PC-3 (cell line): ENCODE data around the gene TERF2IP. TPM values are rescaled to one million over a fixed set of nuclear protein-coding genes. Genes with fewer than 3 reads are reported as not detected.

ENCODE experiments used
- ATAC-seq: fragments of 200-7000 bp; cut with Tn5 transposase; 2 replicates; pipeline ENCODE4 v1.9.1; 2020; ENCODE audit warnings: mild to moderate bottlenecking, moderate library complexity
- BruUV-seq: library from RNA; stranded (reverse); fragments of 400-500 nt; replicated peaks from 2 replicates; lab custom pipeline; 2021; lab: Mats Ljungman, UMichigan
- CTCF ChIA-PET: fragments of 300-600 bp; sonication (Branson Sonifier 250); formaldehyde crosslinking; loops from one replicate; lab custom pipeline; 2022; ENCODE audit warnings: antibody characterized with exemption; lab: Charles Lee
- POLR2A ChIA-PET: fragments of 300-600 bp; sonication (Branson Sonifier 250); formaldehyde crosslinking; loops from one replicate; lab custom pipeline; 2022; ENCODE audit warnings: antibody characterized with exemption; ENCODE audit not compliant: unreplicated experiment; lab: Charles Lee
- DNase-seq: peaks from one replicate; pipeline ENCODE4 v3.0.0-alpha.2; 2015
- H2AFZ ChIP-seq: fragments of 300-600 bp; sonication (generic); 2 replicates; pipeline ENCODE4 v1.6.0; 2016; ENCODE audit warnings: antibody characterized with exemption, low read length
- H3F3A ChIP-seq: fragments of 300-600 bp; sonication (generic); one replicate; pipeline ENCODE4 v1.6.0; 2017; ENCODE audit warnings: antibody characterized with exemption, low read length, control low read depth, mild to moderate bottlenecking; ENCODE audit not compliant: unreplicated experiment
- H3K27ac ChIP-seq: fragments of 300-600 bp; sonication (generic); 2 replicates; pipeline ENCODE4 v1.5.1; 2016; ENCODE audit warnings: mild to moderate bottlenecking, low read length
- H3K27me3 ChIP-seq: fragments of 300-600 bp; sonication (generic); 2 replicates; pipeline ENCODE4 v1.6.1; 2016; ENCODE audit warnings: low read length, mixed read lengths
- H3K36me3 ChIP-seq: fragments of 300-600 bp; sonication (generic); 2 replicates; pipeline ENCODE4 v1.6.1; 2016; ENCODE audit warnings: low read depth, mixed run types, low read length, mixed read lengths
- H3K4me1 ChIP-seq: fragments of 300-600 bp; sonication (generic); 2 replicates; pipeline ENCODE4 v1.5.1; 2016; ENCODE audit warnings: low read length; ENCODE audit not compliant: insufficient read depth
- H3K4me2 ChIP-seq: fragments of 300-600 bp; sonication (generic); 2 replicates; pipeline ENCODE4 v1.6.0; 2016; ENCODE audit warnings: low read length
- H3K4me3 ChIP-seq: fragments of 300-600 bp; sonication (generic); 2 replicates; pipeline ENCODE4 v1.5.1; 2016; ENCODE audit warnings: mild to moderate bottlenecking, low read length, mixed read lengths
- H3K79me2 ChIP-seq: fragments of 300-600 bp; sonication (generic); 2 replicates; pipeline ENCODE4 v1.6.1; 2017; ENCODE audit warnings: low read length, mixed read lengths
- H3K9ac ChIP-seq: fragments of 300-600 bp; sonication (generic); 2 replicates; pipeline ENCODE4 v1.6.0; 2016; ENCODE audit warnings: mild to moderate bottlenecking, low read length
- H3K9me2 ChIP-seq: fragments of 300-600 bp; sonication (generic); replicated peaks from 2 replicates; pipeline ENCODE4 v1.6.1; 2016; ENCODE audit warnings: mixed run types, low read length, mixed read lengths
- H3K9me3 ChIP-seq: fragments of 300-600 bp; sonication (generic); 2 replicates; pipeline ENCODE4 v1.6.1; 2016; ENCODE audit warnings: low read length, mixed read lengths
- H4K20me1 ChIP-seq: fragments of 300-600 bp; sonication (generic); 2 replicates; pipeline ENCODE4 v1.6.1; 2016; ENCODE audit warnings: low read length, mixed read lengths
- CTCF ChIP-seq: fragments of 300-600 bp; sonication (generic); conservative IDR thresholded peaks from 2 replicates; pipeline ENCODE4 v1.5.1; 2017; ENCODE audit warnings: antibody characterized with exemption, low read depth, mild to moderate bottlenecking, low read length
- EZH2 ChIP-seq: fragments of 300-600 bp; sonication (generic); IDR thresholded peaks from one replicate; pipeline ENCODE4 v1.6.1; 2017; ENCODE audit warnings: antibody characterized with exemption, mild to moderate bottlenecking, low read length; ENCODE audit not compliant: unreplicated experiment
- EZH2phosphoT487 ChIP-seq: fragments of 300-600 bp; sonication (generic); IDR thresholded peaks from 2 replicates; pipeline ENCODE4 v1.6.1; 2018; ENCODE audit warnings: mild to moderate bottlenecking, antibody characterized with exemption, low read length, borderline replicate concordance
- intact Hi-C: fragments of 100-400 bp; cut with micrococcal nuclease; formaldehyde crosslinking; loops from 2 replicates; pipeline ENCODE4 v1.9.0; 2023
- total RNA-seq: library from RNA; depleted of rRNA; stranded (reverse); fragments of >200 nt; gene quantifications from 2 replicates; pipeline ENCODE4 v1.2.3, GENCODE V29; 2014

Gene TERF2IP
- total RNA-seq, 1 experiment from 2014 or later: 25.7 TPM

- TF ChIP-seq EZH2phosphoT487: no peak
- no peak for TF ChIP-seq EZH2
- TF ChIP-seq CTCF: no peak
- H3K4me1 ChIP-seq: 0 out of 2 replicates have a peak, but pooled peaks cover 6% of the 10 kb centered on the region
- H3K9me3 ChIP-seq: no peaks in the 10 kb centered on the region
- no peaks in the 10 kb centered on the region for H3K9me2 ChIP-seq
- no peak overlapping the region for H3K9ac ChIP-seq
- no peaks in the 10 kb centered on the region for H4K20me1 ChIP-seq
- H3K4me3 ChIP-seq: no peak overlapping the region
- peaks cover 11% of the 10 kb centered on the region for H3K79me2 ChIP-seq
- H3K36me3 ChIP-seq: peaks cover 37% of the 10 kb centered on the region
- ATAC-seq: no peak
- intact Hi-C loops: no loop called here
- POLR2A ChIA-PET: interaction anchor here (0.6 kb wide), 1 partner anchor 21 kb away, joined by 5 read pairs; the partner anchor contains the start of genes KARS1 and TERF2IP
- no peak for DNase-seq
- H3K27ac ChIP-seq: no peak overlapping the region
- no peaks in the 10 kb centered on the region for H3F3A ChIP-seq
- CTCF ChIA-PET: no interaction called here
- H3K4me2 ChIP-seq: no peak overlapping the region
- BruUV-seq: no TSS peak
- no peak overlapping the region for H2AFZ ChIP-seq
- no peaks in the 10 kb centered on the region for H3K27me3 ChIP-seq
Measured at GRCh38 chr16:75626806-75627205, 20.8 kb upstream of the TERF2IP start.

GRCh38 chr16:75627851-75628250 is 19.7 kb upstream of the TERF2IP start:
- Histone ChIP-seq H3K9ac (no peak overlapping the region), H3K27ac (no peak overlapping the region), H3K27me3 (no peaks in the 10 kb centered on the region), H3K9me2 (no peaks in the 10 kb centered on the region), H3K79me2 (peaks cover under 1% of the 10 kb centered on the region; the same call in 1 of the 2 replicates), H3K4me1 (no peaks in the 10 kb centered on the region), H3F3A (no peaks in the 10 kb centered on the region), H3K4me2 (no peak overlapping the region), H2AFZ (no peak overlapping the region), H4K20me1 (no peaks in the 10 kb centered on the region), H3K9me3 (no peaks in the 10 kb centered on the region), H3K4me3 (no peak overlapping the region), H3K36me3 (peaks cover 45% of the 10 kb centered on the region)
- intact Hi-C loops: no loop called here
- DNase-seq (no peak), ATAC-seq (no peak)
- CTCF ChIA-PET: no interaction called here
- POLR2A ChIA-PET: no interaction called here
- no TSS peak for BruUV-seq
- TF ChIP-seq CTCF: no peak
- no peak for TF ChIP-seq EZH2
- no peak for TF ChIP-seq EZH2phosphoT487

- intact Hi-C loops: no loop called here
- Histone ChIP-seq H3K9ac (no peak overlapping the region), H3K9me3 (no peaks in the 10 kb centered on the region), H3K4me3 (no peak overlapping the region), H3K36me3 (peaks cover 50% of the 10 kb centered on the region), H3K9me2 (no peaks in the 10 kb centered on the region), H4K20me1 (no peaks in the 10 kb centered on the region), H3F3A (no peaks in the 10 kb centered on the region), H3K79me2 (no peaks in the 10 kb centered on the region), H3K27ac (no peak overlapping the region), H3K4me2 (no peak overlapping the region), H3K27me3 (no peaks in the 10 kb centered on the region), H2AFZ (no peak overlapping the region), H3K4me1 (no peaks in the 10 kb centered on the region)
- DNase-seq: no peak
- ATAC-seq: no peak
- ChIA-PET POLR2A (no interaction called here), CTCF (no interaction called here)
- TF ChIP-seq CTCF: no peak
- TF ChIP-seq EZH2: no peak
- no peak for TF ChIP-seq EZH2phosphoT487
- no TSS peak for BruUV-seq
Measured at GRCh38 chr16:75628351-75628750, 19.2 kb upstream of the TERF2IP start.
